GM21447 (cell line): ENCODE data around the gene FOXB2.
A peak's percentile ranks its signal among the peaks of the same experiment; 100 is the strongest.
"Not testable (repeated sequence)": the region's sequence is repeated elsewhere in the genome, so short reads cannot be mapped to it uniquely, and the experiment has no call there.

ENCODE experiments used
- ATAC-seq: cut with Tn5 transposase; IDR thresholded peaks from one replicate; pipeline ENCODE4 v1.9.1; 2021; ENCODE audit not compliant: unreplicated experiment

FOXB2 gene

GRCh38 chr9:77019236-77019925 lies at the start of gene FOXB2:
Gene FOXB2, plus strand, starts transcription at chr9:77019655. Its CDS starts 0 bp downstream, at chr9:77019655.
- no peak for ATAC-seq

DNA sequence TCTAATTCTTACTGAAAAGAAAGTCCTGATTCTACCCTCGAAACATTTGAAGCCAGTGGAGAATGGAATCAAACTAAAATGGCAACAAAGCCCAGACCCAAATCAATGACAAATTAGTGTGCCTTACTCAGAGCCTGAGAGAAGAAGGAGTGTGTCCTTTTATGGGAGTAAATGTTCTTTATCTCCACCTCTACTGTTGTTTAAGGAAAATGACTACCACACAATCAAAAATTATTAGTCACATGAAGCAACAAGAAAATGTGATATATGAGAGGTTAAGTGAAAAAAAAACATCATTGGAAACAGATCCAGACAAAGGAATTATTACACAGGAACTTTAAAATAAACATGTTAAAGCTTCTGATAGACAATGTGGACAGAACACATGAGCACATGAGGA lies 49.7 kb upstream of the FOXB2 start:
- no peak for ATAC-seq

- ATAC-seq: not testable (repeated sequence)
These were observed 40.6 kb upstream of the FOXB2 start for GRCh38 chr9:76978831-76979230.

GRCh38 chr9:76980566-76980965 lies 38.9 kb upstream of the FOXB2 start:
- ATAC-seq: no peak

DNA sequence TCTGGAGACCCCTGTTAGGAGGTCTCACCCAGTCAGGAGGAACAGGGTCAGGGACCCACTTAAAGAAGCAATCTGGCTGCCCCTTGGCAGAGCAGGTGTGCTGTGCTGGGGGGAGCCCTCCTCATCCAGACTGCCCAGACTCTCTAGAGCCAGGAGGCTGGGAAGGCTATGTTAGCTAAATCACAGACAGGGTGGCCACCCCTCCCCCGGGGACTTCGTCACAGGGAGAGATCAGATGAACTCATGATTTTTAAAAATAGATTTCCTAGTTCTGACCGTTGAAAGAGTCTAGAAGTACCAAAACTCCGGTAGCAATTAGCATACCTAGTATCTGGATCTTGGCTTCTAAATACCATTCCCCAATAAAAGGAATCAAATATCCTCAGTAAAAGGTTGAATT lies 35.0 kb upstream of the FOXB2 start:
- ATAC-seq: no peak

DNA sequence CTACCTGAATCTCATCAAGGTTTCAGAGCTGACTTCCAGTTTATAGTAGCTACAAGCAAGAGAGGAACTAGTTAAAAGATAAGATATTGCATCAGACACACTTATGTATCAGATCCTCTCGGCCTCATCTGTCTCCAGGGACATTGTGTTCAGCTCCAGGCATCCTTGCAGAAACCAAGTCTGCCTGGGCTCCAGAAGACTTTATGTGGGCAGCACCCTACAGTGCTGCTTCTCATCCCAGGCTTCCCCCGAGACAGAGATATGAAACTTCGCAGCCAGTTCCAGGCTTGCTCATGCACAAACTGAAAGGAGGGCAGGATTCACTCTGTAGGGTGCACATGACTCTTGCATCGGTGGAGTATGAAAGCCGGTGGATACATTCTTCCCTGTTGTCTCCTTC lies 33.9 kb upstream of the FOXB2 start:
- ATAC-seq: no peak

DNA sequence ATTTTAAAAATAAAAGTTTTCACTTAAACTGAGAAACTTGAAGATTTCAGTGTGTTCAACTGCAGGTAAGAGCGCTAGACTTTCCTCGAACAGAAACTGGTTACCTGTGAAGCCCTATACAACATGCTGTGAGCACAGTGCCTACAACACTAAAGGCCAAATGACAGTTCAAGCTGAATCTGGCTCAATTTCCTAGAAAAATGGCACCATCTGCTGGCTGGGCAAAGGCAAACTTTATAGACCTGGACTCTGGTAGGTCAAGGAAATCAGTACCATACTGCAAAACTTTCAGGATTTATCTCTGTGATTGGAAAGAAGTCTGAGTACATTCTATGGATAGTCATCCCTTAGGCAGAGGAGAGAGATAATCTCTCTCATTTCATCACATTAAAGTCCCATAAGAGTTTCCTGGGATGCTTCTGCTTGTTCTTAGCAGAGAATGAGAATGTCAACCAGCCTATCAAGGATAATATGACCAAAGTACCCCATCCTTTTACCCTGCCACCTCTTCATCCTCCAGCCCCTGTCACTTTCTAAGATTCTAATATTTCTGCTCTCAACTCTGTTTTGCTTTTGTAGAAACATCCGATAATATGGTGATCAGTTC lies 31.8 kb upstream of the FOXB2 start:
- peak; percentile 58 for ATAC-seq

DNA sequence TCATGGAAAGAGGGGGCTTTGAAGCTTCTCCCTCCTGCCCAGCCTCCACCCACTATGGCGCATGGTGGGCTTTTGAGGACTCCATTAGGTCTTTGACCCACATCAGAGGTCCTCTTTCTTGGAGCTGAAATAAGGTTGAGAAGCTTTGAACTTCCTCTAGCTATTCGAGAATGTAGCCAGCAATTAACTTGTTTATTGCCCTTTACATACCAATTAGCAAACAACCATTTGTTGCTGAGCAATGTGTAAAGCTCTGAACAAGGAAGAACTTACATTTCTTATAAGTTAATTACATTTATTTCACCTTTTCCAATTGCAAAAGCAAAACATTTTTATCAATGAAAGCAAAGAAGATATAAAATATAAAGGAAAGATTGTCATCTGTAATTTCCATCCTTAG lies 30.5 kb upstream of the FOXB2 start:
- no peak for ATAC-seq

DNA sequence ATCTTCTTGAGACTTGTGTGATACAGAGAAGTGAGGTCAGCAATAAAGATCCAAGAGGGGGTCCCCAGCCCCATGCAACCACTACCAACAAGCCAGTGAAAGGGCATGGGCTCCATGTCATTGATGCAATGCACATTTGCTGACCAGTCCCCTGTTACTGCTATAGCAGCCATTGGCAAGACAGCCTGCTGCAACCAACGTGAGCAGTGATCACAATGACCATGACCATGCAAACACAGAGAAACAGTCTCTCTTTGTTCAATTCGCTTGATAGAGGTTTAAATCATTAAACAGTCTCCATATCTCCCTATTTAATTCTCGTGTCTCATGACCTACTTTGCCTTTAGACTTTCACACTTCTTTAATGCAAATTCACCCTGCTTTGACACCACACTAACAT lies 30.0 kb upstream of the FOXB2 start:
- ATAC-seq: no peak

GRCh38 chr9:76996700-76997099 lies 22.8 kb upstream of the FOXB2 start:
- no peak for ATAC-seq

GRCh38 chr9:76999261-76999660 lies 20.2 kb upstream of the FOXB2 start:
- no peak for ATAC-seq

DNA sequence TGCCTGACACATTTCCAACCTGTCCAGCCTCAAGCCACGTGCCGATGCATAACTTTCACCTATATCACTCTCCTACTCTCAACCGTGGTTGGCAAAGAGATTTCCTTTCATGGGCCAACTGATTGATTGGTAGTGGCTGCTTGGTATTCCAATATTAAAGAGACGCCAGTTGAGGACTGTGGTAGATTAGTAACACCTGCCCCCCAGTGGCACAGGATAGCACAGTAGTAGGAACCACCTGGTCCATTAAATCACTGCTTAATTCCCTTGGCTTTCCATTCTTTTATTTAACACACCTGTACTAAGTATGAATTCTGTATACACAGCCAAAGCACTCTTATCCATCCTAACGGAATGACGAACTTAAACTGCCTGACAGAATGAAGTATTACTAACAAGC lies 19.1 kb upstream of the FOXB2 start:
- no peak for ATAC-seq

GRCh38 chr9:77003366-77003765 lies 16.1 kb upstream of the FOXB2 start:
- no peak for ATAC-seq

DNA sequence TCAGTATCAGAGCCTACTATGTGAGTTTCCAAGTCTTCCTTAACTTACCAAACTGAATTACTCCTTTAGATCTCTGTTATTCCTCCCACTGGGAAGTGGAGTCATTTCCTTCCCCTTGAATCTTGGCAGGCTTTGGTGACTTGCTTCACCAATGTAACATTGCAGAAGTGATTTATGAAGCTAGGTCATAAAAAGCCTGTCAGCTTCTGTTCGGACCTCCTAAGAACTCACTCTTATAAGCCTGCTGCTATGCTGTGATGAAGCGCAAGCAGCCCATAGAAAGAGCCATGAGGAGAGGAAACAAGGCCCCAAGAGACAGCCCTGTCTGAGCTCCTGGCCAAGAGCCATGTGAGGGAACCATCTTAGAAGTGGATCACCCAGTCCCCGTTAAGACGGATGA lies 14.2 kb upstream of the FOXB2 start:
- no peak for ATAC-seq

GRCh38 chr9:77010527-77010926 lies 8.9 kb upstream of the FOXB2 start:
- ATAC-seq: no peak

- peak; percentile 74 for ATAC-seq
These were observed 7.3 kb upstream of the FOXB2 start for GRCh38 chr9:77011973-77012821.

DNA sequence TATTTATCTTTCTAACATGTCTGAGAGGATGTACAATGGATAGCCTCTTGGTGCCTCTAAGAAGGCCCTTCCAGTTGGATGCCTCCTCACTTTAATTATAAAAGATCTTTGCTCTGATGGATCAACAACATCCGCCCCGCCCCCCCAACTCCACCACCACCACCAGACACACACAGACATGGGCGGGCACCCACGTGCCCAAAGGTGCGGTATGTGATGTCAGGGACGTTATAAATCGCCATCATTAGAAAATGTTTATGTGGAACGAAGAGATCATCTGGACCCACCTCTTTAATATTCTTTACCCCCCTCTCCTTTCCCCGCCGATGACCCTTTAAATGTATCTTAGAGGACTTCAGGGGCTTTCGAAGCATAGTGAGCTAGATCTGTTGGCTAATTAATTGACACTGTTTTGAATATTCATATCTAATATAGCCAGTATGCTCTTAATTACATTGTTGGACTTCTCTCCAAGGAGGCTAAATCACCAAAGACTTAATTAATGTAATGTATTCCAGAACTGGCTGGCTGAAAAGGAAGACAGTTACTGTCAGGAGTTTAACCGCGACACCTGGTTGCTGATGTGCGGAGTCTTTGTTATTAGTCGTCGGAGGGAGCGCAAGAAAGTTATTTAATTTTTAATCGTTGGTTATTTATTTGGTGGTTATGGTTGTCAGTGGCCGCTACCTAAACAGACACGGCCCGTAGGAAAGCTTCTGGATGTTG lies 6.1 kb upstream of the FOXB2 start:
- no peak for ATAC-seq

- ATAC-seq: no peak
These were observed 5.4 kb upstream of the FOXB2 start for GRCh38 chr9:77013932-77014596.

GRCh38 chr9:77014597-77015263 lies 4.7 kb upstream of the FOXB2 start:
- no peak for ATAC-seq

DNA sequence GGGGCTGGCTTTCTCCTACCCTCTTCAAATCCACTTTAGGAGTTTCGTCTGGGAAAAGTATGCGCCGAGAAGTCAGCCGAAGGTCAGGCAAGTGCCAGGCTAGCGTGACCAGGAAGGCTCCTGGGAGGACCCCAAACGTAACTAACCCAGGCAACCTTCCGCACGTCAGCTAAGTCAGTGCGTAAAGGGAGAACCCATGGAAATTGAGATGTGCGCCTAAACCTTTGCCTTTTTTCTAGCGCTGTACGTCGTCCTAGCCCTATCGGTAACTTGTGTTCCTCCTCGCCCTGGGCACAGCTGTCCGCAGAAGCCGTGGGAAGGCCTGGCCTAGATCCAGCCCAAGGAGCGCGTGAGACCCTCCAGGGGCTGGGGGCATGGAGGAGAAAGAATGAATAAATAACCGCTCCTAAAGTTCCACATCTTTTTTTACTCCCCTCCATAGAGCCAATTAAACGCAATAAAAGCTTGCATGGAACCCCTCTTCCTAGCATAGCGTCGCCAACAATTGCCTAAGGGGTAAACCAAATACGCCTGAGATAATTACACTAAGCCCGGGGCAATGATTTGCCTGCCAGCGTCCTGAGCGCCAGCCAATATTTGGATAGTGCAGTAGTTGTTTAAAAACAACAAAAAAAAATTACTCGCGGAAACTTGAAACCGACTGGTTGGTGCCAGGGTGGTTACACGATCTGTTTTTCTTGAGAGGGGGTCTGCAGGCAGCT lies 4.0 kb upstream of the FOXB2 start:
- no peak for ATAC-seq
